Measurements from ENCODE around the gene ZNF605.

The ZNF605 gene

GRCh38 chr12:132886529-132887477 lies 69.3 kb downstream of the ZNF605 start:
- TF ChIP-seq EGR1 (IDR thresholded peaks at IDR 0.05) (no peak), ZBTB7A (IDR thresholded peaks at IDR 0.05; ENCODE audit: low read depth) (peak; percentile 70)

DNA sequence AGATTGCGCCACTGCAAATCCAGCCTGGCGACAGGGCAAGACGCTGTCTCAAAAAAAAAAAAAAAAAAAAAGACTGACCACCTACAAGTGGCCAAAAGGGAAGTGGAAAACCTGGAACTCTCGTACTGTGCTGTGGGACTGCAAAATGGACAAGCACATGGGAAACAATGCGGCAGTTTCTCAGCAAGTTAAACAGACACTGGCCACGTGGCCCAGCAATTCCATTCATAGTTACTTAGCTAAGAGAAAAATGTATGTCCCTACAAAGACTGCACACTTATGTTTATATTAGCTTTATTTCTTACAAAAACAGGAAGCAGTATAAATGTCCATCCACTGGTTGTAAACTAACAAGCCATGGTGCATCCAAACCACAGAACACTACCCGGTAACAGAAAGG lies 74.3 kb downstream of the ZNF605 start:
- TF ChIP-seq TCF12 (IDR thresholded peaks at IDR 0.05; ENCODE audit: low read depth), result no peak
- no peak for TF ChIP-seq TAF1 (IDR thresholded peaks at IDR 0.05; ENCODE audit: low read depth)
- no peak for TF ChIP-seq YY1 (IDR thresholded peaks at IDR 0.05; ENCODE audit: low read depth)
- no peak for TF ChIP-seq ZBTB7A (IDR thresholded peaks at IDR 0.05; ENCODE audit: low read depth)
- no peak for TF ChIP-seq CEBPB (IDR thresholded peaks at IDR 0.05)
- no peak for TF ChIP-seq FOXM1 (IDR thresholded peaks at IDR 0.05; ENCODE audit: borderline replicate concordance, low read depth)
- TF ChIP-seq TEAD4 (IDR thresholded peaks at IDR 0.05), result no peak
- no peak for TF ChIP-seq CREB1 (IDR thresholded peaks at IDR 0.05; ENCODE audit: low read depth)
- TF ChIP-seq EGR1 (IDR thresholded peaks at IDR 0.05), result no peak
- TF ChIP-seq REST (IDR thresholded peaks at IDR 0.05; ENCODE audit: low read depth), result no peak
- no peak for TF ChIP-seq NFIC (IDR thresholded peaks at IDR 0.05)
- no peak for TF ChIP-seq EP300 (IDR thresholded peaks at IDR 0.05; ENCODE audit: borderline replicate concordance)
- no peak for TF ChIP-seq MAX (IDR thresholded peaks at IDR 0.05)
- TF ChIP-seq RAD21 (IDR thresholded peaks at IDR 0.05; ENCODE audit: low read depth), result no peak
- TF ChIP-seq, protein P1, sequence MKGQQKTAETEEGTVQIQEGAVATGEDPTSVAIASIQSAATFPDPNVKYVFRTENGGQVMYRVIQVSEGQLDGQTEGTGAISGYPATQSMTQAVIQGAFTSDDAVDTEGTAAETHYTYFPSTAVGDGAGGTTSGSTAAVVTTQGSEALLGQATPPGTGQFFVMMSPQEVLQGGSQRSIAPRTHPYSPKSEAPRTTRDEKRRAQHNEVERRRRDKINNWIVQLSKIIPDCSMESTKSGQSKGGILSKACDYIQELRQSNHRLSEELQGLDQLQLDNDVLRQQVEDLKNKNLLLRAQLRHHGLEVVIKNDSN (IDR thresholded peaks at IDR 0.05), result no peak

GRCh38 chr12:132874175-132874574 lies 81.9 kb downstream of the ZNF605 start:
- no peak for TF ChIP-seq REST (IDR thresholded peaks at IDR 0.05; ENCODE audit: low read depth)
- no peak for TF ChIP-seq FOXM1 (IDR thresholded peaks at IDR 0.05; ENCODE audit: borderline replicate concordance, low read depth)
- TF ChIP-seq EGR1 (IDR thresholded peaks at IDR 0.05), result no peak
- no peak for TF ChIP-seq TEAD4 (IDR thresholded peaks at IDR 0.05)
- no peak for TF ChIP-seq NFIC (IDR thresholded peaks at IDR 0.05)
- no peak for TF ChIP-seq MAX (IDR thresholded peaks at IDR 0.05)
- TF ChIP-seq ZBTB7A (IDR thresholded peaks at IDR 0.05; ENCODE audit: low read depth), result no peak

GRCh38 chr12:132873724-132874123 lies 82.4 kb downstream of the ZNF605 start:
- TF ChIP-seq RAD21 (IDR thresholded peaks at IDR 0.05; ENCODE audit: low read depth) (no peak), CEBPB (IDR thresholded peaks at IDR 0.05) (no peak), FOXM1 (IDR thresholded peaks at IDR 0.05; ENCODE audit: borderline replicate concordance, low read depth) (no peak), CREB1 (IDR thresholded peaks at IDR 0.05; ENCODE audit: low read depth) (no peak), MAX (IDR thresholded peaks at IDR 0.05) (no peak), ZBTB7A (IDR thresholded peaks at IDR 0.05; ENCODE audit: low read depth) (no peak), TCF12 (IDR thresholded peaks at IDR 0.05; ENCODE audit: low read depth) (no peak), EP300 (IDR thresholded peaks at IDR 0.05; ENCODE audit: borderline replicate concordance) (no peak), YY1 (IDR thresholded peaks at IDR 0.05; ENCODE audit: low read depth) (no peak), NFIC (IDR thresholded peaks at IDR 0.05) (no peak), REST (IDR thresholded peaks at IDR 0.05; ENCODE audit: low read depth) (no peak), TEAD4 (IDR thresholded peaks at IDR 0.05) (no peak), TAF1 (IDR thresholded peaks at IDR 0.05; ENCODE audit: low read depth) (no peak), EGR1 (IDR thresholded peaks at IDR 0.05) (no peak)
- TF ChIP-seq, protein P1 (IDR thresholded peaks at IDR 0.05), result no peak
